Measurements from ENCODE around the gene SCARB1.
A peak's percentile ranks its signal among the peaks of the same experiment; 100 is the strongest.
"Not testable (repeated sequence)": the region's sequence is repeated elsewhere in the genome, so short reads cannot be mapped to it uniquely, and the experiment has no call there.

The SCARB1 gene, protein sequence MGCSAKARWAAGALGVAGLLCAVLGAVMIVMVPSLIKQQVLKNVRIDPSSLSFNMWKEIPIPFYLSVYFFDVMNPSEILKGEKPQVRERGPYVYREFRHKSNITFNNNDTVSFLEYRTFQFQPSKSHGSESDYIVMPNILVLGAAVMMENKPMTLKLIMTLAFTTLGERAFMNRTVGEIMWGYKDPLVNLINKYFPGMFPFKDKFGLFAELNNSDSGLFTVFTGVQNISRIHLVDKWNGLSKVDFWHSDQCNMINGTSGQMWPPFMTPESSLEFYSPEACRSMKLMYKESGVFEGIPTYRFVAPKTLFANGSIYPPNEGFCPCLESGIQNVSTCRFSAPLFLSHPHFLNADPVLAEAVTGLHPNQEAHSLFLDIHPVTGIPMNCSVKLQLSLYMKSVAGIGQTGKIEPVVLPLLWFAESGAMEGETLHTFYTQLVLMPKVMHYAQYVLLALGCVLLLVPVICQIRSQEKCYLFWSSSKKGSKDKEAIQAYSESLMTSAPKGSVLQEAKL

DNA sequence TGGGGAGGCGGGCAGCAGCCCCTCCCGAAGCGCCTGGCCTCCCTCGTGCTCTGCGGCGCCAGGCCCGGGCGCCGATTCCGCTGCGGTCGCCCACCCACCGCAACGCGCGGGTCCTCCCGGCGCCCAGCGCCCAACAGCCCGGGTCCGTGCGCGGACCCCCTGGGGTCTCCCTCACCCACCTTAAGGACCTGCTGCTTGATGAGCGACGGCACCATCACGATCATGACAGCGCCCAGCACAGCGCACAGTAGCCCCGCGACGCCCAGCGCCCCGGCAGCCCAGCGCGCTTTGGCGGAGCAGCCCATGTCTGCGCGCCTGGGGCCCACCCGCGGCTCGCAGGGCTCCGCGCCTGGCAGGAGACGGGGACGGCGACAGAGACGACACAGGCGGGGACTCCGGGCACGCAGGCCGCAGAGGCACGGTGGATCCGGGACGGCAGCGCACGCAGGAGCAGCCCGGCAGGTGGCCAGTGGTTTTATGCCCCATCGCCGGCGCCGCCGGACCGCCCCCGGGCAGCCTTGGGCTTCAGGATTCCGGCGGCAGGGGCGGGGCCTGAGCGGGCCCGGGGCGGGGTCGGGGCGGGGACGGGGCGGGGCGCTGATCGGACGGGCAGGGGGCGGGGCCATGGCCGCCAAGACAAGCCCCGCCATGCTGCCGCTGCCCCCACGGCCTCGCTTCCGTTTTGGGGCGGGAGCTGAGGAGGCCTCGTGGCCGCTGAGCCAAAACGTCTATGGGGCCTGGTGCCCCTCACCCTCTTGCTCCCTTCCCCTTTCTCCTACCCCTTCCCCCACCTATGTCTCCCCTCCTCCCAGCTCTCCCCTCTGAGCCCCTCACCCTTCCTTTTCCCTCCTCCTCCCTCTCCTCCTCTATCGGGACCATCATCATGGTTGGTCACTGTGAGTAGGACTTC, at the start of gene SCARB1:
Gene SCARB1 (minus strand): TSS at position 449 of the 910 bp plus-strand sequence. CDS start 144 bp downstream, at position 305.
- peak; percentile 48 for DNase-seq

DNA sequence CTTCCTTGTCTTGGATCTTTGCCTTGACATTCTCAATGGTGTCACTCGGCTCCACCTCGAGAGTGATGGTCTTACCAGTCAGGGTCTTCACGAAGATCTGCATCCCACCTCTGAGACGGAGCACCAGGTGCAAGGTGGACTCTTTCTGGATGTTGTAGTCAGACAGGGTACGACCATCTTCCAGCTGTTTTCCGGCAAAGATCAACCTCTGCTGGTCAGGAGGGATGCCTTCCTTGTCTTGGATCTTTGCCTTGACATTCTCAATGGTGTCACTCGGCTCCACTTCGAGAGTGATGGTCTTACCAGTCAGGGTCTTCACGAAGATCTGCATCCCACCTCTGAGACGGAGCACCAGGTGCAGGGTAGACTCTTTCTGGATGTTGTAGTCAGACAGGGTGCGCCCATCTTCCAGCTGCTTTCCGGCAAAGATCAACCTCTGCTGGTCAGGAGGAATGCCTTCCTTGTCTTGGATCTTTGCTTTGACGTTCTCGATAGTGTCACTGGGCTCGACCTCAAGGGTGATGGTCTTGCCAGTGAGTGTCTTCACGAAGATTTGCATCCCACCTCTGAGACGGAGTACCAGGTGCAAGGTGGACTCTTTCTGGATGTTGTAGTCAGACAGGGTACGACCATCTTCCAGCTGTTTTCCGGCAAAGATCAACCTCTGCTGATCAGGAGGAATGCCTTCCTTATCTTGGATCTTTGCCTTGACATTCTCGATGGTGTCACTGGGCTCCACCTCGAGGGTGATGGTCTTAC, 49.0 kb upstream of the SCARB1 start:
- not testable (repeated sequence) for DNase-seq

DNA sequence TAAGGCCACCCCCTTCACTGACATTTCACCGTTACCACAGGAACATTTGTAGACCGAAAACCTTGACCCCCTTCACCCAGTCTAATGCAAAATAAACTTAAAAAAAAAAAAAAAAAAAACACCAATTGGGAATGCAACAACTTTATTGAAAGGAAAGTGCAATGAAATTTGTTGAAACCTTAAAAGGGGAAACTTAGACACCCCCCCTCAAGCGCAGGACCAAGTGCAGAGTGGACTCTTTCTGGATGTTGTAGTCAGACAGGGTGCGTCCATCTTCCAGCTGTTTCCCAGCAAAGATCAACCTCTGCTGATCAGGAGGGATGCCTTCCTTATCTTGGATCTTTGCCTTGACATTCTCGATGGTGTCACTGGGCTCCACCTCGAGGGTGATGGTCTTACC, 47.9 kb upstream of the SCARB1 start:
- not testable (repeated sequence) for DNase-seq

DNA sequence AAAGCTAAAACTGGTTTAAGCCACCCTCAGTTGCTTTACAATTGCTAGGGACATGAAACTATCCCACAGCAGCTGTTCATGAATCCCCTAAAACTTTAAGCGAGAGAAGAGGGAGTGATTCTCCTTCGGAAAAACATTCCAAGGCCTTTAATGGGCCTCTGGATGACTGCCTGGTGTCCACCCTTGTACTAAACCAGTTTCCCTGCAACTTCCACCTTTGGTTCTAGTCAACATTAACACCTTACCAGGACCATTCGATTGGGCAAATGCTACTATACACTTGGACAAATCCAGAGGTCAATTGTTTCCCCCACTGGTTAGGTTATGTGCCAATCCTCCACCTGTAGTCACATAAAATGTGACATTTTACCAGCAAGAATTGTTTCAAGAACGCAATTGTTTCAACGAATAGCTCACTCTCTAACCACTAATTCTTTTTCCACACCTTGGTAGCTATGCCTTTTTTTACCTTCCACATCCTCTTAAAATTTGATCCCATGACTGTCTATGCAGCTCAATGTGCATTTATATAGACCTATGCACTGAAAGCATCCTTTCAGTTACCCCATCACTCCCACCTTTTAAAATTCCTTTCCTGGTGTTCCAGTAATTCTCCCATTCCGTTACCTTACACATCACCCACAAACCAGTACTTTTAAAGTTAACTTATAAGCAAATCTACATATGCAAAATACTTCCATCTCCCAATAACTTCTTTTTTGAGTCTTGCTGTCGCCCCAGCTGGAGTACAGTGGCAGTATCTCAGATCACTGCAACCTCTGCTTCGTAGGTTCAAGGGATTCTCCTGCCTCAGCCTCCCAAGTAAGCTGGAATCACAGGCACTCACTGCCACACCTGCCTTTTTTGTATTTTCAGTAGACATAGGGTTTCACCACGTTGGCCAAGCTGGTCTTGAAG, 47.2 kb upstream of the SCARB1 start:
- DNase-seq, result no peak

DNA sequence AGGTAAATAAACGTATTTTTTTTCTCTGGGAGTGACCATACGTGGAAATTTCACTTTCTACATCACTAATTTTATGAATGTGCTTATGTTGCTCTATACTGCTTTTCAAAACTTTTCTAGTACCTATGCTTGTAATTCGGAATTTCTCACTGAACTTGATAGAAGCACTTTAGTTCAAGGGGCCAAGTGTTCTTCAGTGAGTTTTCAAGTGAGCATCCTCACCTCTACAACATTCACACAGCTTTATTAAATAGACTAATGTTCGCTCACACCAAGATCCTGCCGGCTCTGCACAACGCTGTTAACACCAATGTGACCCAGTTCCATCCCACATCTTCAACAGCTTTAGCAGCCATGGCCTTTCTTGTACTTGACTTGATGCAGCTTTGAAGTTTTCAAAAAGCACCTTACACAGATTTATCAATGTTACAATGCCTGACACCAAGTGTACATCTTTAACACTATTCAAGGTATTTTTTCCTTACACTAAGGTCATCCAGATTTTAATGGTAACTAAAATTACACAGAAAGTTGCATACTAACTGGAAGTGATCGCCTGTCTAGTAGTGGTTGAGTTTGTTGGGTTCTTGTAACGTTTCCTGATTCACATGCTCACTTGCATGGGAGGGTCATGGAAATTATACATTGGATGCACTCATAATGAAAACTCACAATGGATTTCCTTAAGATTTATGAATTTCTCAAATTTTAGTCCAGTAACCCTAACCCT, 46.3 kb upstream of the SCARB1 start:
- DNase-seq, result no peak

DNA sequence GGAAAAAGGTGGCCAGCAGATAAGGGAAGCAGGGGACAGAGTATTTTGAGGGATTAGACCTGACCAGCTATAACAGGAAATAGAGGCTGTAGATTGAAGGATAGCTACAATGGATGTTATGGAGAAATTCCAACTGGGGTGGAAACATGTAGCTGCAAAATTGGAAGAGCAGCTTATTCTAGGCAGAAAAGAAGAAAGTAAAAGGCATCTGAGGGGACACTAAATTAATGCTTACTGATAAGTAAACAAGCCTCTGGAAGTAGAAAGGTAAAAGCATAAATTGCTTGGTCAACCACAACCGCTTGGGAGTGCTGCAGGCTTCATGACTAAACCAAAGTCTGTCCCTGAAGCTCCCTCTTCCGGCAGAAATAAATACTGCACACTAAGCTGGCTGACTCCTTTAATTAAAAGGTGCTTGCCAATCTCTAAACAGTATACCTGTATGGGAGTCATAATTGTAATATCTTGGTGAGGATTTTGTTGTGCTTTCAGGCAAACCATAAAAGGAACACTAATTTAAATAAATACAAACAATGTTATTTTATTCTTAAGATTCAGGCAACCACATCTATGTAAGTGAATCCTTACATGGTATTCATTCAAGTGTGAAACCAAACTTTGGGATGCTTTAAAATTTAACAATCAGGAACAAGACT, 43.1 kb upstream of the SCARB1 start:
- no peak for DNase-seq

DNA sequence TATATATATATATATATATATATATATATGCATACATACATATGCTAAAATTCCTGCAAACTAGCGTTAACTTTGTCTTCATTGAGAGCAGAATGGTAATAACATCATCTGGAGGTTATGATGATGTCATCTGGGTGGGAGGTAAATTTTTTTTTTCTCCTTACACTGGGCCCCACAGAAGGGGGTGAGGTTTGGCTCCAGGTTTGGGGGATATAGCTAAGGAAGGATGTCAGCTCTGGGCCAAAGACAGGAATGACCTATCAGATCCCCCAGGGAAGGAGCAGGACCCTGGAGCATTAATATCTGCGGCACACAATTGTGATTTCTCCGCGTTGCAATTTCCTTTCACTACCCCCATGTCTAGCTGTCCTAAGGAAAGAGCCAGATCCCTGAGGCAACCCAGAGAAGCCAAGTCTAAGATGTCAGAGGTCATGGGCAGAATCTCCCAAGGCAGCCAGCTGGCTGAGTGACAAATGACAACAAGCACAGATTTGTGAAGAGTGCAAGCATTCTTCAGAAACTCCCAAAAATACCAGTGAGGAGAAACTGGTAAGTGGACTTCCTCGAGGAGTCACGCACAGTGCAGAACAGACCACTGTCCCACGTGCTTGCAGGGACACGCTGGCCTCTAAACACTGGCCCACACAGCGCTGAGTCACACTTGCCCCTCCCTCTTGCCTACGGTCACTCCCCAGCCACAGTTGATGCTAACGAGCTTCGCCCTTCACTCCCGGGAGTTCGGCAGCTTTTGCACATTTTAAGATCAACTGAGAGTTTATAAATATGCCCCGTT, 40.8 kb upstream of the SCARB1 start:
- no peak for DNase-seq

DNA sequence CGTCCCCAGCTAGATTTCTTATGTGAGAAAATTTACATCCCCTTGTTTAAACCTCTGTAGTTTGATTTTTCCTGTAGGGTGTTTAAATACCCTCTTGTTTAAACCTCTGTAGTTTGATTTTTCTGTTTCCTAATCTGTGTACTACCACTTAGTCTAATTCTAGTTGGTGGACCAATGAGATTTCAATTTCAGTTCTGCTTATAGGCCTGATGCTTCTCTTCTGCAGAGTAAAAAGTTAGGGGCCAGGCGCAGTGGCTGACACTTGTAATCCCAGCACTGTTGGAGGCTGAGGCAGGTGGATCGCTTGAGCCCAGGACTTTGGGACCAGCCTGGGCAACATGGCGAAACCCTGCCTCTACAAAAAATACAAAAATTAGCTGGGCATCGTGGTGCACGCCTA, 39.3 kb upstream of the SCARB1 start:
- DNase-seq, result no peak

DNA sequence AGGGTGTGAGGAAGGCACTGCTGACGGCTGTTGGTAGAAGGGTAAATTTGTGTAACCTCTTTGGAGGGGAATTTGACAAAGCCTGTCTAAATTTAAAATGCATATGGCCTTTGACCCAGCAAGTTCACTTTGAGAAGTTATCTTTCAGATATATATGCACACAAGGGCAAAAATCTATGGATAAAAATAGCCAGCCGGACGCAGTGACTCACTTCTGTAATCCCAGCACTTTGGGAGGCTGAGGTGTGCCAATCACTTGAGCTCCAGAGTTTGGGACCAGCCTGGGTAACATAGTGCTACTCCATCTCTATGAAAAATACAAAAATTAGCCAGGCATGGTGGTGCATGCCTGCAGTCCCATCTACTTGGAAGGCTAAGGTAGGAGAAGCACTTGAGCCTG, 37.3 kb upstream of the SCARB1 start:
- no peak for DNase-seq

DNA sequence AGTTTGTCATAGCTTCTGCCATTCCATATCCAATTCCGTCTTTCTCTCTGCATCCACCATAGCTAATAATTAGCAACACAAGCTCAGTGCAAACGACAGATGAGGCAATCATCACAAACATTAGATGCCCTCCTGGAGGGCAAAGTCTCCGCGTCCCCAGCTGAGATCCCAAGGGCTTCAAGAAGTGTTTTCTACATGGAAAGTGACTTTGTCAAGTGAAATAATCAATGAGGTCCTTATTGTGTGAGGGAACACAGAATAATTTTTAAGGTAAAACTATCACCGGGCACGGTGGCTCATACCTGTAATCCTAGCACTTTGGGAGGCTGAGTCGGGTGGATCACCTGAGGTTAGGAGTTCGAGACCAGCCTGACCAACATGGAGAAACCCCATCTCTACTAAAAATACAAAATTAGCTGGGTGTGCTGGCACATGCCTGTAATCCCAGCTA, 36.7 kb upstream of the SCARB1 start:
- DNase-seq, result not testable (repeated sequence)

DNA sequence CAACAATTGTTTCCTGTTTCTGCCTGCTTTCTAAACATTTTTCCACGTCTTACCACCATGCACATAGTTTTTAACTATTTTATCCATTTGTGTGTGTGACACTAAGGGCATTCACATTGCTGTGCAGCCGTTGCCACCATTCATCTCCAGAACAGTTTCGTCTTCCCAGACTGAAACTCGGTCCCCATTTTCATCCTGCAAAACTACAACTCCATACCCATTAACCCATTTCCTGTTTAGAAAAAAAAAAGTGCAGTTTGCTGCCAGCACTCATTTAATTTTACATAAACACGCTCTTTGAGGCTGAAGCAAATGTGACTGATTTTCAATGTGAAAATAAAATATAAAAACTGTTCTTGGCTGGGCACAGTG, 35.2 kb upstream of the SCARB1 start:
- no peak for DNase-seq

DNA sequence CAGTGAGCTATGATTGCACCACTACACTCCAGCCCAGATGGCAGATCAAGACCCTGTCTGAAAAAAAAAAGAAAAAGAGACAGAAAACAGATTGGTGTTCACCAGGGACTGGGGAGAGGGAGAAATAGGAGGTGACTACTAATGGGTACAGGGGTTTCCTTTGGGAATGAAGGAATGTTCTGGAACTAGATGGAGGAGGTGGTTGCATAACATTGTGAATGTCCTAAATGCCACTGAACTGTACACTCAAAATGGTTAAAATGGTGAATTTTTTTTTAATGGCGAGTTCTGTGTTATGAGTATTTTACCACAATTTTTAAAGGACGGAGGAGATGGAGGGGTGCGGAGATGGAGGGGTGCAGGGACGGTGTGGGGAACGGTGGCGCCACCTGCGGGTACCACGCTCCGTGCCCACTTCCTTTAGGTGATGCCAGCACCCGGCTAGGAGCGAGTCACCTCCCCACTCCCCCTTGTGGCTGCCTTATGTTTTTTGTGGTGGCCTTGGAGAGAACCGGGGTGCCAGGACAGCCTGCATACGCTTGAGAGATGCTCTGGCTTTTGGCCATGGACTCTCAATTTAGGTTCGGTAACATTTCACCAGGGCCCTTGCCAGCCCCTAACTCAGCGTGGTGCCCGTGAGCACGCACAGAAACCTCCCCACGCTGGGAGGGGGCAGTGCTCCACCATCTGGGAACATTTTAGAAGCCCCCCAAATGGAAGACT, 34.7 kb upstream of the SCARB1 start:
- peak; percentile 10 for DNase-seq

DNA sequence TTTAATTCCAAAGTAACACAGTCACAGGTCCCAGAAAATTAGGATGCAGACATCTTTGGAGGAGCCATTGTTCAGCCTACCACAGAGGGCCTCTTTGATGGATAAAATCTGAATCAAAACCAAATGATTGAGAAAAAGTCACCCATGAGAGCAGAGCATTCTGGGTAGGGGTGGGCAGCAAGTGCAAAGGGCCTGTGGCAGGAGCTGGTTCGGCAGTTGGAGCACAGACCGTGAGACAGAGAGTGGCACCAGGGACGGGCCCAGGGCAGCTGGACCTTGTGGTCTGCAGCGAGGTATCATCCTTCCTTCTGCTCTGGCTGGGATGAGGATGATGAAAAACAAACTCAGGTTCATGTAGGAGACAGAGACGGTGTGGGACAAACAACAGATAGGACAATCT, 32.8 kb upstream of the SCARB1 start:
- DNase-seq, result no peak

DNA sequence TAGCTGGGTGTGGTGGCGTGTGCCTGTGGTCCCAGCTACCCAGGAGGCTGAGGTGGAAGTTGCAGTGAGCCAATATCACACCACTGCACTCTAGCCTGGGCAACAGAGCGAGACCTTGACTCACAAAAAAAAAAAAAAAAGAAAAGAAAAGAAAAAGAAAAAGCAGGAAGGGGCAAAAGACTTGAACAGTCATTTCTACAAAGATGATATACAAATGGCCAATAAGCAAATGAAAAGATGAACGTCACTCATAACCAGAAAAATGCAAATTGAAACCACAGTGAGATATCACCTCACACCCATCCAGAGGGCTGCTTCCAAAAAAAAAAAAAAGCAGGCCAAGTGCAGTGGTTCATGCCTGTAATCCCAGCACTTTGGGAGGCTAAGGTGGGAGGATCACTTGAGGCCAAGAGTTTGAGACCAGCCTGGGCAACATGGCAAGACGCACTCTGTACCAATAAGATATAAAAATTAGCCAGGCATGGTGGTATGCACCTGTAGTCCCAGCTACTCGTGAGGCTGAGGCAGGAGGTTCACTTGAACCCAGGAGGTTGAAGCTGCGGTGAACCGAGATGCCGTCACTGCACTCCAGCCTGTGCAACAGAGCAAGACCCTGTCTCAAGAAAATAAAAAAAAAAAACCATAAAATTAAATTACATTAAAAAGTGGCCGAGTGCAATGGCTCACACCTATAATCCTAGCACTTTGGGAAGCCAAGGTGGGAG, 30.3 kb upstream of the SCARB1 start:
- no peak for DNase-seq

DNA sequence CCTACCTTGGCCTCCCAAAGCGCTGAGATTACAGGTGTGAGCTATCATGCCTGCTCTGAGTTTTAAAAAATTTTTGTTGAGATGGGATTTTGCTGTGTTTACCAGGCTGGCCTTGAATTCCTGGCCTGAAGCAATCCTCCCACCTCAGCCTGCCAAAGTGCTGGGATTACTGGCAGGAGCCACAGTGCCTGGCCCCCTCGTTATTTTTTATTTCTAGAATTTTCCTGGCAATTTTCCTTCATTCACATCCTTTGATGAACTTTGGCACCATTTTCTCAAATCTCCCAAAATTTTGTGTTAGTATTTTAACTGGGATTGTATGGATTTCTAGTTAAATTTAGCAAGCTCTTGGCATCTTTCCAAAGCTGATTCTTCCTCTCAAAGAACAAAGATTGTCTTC, 24.6 kb upstream of the SCARB1 start:
- DNase-seq, result peak; percentile 31

DNA sequence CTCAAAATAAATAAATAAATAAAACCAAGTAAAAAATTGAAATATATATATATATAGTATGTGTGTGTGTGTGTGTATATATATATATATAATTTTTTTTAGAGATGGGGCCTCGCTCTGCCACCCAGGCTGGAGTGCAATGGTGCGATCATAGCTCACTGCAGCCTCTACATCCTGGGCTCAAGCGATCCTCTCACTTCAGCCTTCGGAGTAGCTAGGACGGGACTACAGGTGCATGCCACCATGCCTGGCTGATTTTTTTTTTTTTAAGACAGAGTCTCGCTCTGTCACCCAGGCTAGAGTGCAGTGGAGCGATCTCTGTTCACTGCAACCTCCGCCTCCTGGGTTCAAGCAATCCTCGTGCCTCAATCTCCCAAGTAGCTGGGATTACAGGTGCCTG, 24.1 kb upstream of the SCARB1 start:
- DNase-seq, result not testable (repeated sequence)

DNA sequence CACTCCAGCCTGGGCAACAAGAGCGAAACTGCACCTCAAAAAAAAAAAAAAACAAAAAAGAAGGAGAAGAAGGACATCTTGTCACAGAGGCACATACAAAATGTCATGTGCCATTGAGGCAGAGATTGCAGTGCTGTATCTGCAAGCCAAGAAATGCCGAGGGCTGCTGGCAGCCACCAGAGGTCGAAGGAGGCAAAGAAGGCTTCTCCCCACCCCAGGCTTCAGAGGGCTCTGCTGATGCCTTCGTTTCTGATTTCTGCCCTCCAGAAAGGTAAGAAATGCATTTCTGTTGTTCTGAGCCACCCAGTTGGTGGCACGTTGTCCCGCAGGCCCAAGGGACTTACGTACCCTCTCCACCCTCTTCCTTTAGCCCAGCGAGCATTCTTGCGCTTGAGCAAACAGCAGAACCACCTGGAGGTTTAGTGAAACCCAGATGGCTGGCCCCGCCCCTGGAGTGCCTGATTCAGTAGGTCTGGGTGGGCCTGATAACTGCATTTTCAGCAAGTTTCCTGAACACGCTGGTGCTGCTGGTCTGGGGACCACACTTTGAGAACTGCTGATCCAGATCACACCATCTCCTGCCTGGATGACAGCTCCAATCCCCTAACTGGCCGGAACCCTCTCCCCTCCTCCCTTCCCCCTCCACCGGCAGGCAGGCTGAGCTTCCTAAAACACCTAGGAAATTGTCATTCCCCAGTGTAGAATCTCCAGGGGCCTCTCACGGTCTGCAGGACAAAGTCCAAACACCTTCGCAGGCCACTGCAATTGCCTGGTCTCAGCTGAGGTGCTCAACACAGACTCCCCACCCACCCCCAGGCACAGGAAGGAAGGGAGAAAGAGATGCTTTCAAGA, 21.1 kb upstream of the SCARB1 start:
- no peak for DNase-seq
